ENCODE data around the gene PIK3C2B.

DNA sequence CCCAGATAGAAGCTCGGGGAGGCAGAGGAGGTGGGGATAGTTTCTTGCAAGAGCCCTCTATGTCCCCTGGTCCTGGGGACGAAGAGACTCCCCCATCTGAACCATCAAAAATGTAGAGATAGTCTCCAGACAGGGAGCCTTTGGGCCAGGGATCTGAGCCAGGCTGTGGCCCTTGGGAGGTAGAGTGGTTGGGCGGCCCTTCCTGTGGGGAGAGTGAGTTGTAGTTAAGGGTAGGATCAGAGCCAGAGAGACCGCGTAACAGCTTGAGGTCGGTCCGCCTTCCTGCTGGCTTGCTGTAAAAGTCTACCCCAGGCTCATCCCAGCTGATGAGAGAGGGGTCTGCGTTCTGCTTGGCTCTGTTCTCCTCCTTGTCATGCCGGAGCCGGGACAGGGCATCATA, 25.3 kb downstream of the PIK3C2B start:
- TF ChIP-seq, protein P1, sequence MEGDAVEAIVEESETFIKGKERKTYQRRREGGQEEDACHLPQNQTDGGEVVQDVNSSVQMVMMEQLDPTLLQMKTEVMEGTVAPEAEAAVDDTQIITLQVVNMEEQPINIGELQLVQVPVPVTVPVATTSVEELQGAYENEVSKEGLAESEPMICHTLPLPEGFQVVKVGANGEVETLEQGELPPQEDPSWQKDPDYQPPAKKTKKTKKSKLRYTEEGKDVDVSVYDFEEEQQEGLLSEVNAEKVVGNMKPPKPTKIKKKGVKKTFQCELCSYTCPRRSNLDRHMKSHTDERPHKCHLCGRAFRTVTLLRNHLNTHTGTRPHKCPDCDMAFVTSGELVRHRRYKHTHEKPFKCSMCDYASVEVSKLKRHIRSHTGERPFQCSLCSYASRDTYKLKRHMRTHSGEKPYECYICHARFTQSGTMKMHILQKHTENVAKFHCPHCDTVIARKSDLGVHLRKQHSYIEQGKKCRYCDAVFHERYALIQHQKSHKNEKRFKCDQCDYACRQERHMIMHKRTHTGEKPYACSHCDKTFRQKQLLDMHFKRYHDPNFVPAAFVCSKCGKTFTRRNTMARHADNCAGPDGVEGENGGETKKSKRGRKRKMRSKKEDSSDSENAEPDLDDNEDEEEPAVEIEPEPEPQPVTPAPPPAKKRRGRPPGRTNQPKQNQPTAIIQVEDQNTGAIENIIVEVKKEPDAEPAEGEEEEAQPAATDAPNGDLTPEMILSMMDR (IDR thresholded peaks at IDR 0.05): no peak
- no peak for TF ChIP-seq POLR2AphosphoS5 (IDR thresholded peaks at IDR 0.05; ENCODE audit: low read depth, low read length)
- TF ChIP-seq, protein P2, sequence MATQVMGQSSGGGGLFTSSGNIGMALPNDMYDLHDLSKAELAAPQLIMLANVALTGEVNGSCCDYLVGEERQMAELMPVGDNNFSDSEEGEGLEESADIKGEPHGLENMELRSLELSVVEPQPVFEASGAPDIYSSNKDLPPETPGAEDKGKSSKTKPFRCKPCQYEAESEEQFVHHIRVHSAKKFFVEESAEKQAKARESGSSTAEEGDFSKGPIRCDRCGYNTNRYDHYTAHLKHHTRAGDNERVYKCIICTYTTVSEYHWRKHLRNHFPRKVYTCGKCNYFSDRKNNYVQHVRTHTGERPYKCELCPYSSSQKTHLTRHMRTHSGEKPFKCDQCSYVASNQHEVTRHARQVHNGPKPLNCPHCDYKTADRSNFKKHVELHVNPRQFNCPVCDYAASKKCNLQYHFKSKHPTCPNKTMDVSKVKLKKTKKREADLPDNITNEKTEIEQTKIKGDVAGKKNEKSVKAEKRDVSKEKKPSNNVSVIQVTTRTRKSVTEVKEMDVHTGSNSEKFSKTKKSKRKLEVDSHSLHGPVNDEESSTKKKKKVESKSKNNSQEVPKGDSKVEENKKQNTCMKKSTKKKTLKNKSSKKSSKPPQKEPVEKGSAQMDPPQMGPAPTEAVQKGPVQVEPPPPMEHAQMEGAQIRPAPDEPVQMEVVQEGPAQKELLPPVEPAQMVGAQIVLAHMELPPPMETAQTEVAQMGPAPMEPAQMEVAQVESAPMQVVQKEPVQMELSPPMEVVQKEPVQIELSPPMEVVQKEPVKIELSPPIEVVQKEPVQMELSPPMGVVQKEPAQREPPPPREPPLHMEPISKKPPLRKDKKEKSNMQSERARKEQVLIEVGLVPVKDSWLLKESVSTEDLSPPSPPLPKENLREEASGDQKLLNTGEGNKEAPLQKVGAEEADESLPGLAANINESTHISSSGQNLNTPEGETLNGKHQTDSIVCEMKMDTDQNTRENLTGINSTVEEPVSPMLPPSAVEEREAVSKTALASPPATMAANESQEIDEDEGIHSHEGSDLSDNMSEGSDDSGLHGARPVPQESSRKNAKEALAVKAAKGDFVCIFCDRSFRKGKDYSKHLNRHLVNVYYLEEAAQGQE (IDR thresholded peaks at IDR 0.05; ENCODE audit: insufficient read depth in 1 of 2, low read depth in 2 of 2, low read length in 1 of 2): no peak
